T1000 (cell line): ENCODE measurements around the gene TMEM187.

Source experiments
- DNase-seq: peaks from one replicate; lab custom pipeline; 2025; ENCODE audit warnings: mixed read lengths; lab: John Stamatoyannopoulos, UW

Gene TMEM187, protein sequence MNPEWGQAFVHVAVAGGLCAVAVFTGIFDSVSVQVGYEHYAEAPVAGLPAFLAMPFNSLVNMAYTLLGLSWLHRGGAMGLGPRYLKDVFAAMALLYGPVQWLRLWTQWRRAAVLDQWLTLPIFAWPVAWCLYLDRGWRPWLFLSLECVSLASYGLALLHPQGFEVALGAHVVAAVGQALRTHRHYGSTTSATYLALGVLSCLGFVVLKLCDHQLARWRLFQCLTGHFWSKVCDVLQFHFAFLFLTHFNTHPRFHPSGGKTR

DNA sequence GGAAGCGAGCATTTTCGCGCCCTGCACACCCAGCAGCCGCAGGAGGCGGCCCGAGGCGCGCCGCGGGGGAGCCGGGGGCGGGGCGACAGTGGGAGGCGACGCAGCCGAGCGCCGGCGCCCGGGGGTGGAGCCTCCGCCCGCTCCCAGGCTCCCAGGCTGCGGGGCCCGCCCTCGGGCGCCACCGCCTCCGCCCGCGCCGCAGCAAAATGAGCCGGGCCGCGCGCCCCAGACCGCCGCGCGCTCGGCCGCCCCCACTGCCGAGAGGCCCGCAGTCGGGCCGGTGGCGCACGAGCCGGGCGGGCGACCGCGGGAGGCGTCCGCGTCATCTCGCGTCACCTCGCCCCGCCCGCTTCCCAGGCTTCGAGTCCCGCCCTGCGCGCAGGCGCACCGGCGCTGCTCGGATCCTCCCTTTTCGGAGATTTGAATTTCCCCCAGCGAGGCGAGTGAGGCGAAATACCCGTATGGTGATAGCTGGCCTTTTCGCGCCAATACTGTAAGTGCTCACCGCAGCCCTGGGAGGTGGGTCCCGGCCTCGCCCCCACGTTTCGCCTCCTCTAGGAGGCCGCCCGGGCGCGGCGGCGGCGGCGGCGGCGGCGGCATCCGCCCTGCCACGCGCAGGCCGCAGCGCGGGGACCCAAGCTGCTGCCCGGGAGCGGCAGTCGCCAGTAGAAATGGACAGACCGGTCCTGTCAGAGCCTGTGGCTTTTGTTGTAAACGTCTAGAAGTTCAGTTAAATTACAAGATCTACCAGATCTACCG, at the start of gene TMEM187:
Gene TMEM187 (plus strand): TSS at position 387 of the 759 bp plus-strand sequence. CDS start 9,309 bp downstream, outside the sequence.
- DNase-seq: peak; percentile 80

DNA sequence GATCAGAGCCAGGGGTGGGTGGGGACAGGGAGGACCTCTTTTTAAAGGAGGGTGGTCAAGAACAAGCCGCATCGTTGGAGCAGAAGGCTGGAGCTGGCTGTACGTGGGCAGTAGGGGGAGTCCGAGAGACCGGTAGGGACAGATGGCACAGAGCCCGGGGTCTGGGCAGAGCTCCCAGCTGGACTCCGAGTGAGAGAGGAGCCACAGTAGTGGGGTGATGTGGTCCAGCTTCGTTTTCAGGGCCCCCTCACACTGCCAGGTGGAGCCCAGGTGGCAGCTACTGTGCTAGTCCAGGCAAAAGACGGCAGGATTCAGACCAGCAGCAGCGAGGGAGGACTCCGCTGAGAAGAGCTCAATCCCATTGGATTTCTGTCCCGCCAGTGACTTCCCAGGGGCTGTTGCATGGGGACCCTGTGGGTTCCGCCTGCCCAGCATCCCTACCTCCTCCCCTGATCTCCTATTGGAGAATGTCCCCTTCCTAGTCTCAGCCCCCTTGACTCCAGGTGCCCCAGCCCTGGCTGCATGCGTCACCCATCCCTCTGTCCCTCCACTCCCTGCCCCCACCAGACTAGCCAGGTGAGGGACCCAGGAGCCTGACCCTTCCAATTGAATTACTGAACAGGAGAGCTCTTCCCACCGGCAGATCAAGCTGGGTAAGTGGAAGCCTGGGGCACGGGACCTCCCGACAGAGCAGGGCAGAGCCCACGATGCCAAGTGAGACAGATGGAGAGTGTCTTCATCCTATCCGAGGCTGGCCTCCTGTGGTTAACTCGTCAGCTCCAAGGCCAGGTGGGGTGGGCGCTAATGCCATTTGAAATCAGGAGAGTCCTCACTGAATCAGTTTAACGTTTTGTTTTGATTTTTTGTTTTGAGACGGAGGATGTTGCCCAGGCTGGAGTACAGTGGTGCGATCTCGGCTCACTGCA, 49.4 kb upstream of the TMEM187 start:
- no peak for DNase-seq

DNA sequence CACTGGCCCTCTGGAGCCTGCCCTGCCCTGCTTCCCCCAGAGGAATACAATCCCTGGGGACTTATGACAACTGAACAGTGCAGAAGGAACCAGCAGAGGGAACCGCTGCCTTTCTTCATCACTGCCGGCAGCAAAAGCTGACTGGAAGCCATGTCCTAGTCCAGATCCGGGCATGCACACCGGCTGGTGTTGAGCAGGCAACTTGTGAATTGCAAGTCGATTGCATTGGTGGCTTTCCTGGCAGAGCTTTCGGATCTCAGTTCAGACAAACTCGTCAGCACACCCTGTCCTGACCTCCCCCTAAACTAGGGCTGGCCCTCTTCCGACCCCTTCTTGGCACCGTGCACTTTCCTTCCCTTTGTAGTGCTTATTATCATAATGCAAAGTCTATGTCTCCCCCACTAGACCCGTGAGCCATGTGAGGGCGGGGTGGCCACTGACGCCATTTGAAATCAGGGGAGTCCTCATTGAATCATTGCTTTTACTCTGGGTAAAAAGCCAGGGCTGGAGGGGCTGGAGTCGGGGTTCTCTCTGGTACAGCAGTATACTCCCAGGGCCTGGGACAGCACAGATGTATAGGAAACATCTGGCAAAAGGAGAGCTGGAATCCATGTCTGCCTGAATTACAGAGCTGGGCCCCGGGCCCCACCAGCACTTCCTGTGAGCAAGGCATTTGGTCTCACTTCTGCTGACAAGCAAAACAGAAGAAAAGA, 48.2 kb upstream of the TMEM187 start:
- DNase-seq: no peak

DNA sequence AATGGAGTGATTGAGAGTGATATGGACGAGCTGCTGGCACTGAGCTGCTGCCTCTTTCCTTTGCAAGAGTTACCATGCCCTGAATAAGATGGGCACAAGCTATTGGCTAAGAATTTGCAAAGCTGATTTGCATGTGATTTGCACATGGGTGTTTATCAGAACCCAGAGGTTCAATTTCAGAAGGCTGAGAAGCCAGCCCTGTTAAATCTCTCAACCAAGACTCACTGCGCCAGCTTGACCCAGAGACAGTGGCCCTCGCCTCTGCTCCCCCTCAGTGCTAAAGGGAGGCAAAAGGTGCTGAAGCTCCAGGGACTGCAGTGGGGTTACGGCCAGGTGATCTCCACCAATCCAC, 47.2 kb upstream of the TMEM187 start:
- DNase-seq: no peak

DNA sequence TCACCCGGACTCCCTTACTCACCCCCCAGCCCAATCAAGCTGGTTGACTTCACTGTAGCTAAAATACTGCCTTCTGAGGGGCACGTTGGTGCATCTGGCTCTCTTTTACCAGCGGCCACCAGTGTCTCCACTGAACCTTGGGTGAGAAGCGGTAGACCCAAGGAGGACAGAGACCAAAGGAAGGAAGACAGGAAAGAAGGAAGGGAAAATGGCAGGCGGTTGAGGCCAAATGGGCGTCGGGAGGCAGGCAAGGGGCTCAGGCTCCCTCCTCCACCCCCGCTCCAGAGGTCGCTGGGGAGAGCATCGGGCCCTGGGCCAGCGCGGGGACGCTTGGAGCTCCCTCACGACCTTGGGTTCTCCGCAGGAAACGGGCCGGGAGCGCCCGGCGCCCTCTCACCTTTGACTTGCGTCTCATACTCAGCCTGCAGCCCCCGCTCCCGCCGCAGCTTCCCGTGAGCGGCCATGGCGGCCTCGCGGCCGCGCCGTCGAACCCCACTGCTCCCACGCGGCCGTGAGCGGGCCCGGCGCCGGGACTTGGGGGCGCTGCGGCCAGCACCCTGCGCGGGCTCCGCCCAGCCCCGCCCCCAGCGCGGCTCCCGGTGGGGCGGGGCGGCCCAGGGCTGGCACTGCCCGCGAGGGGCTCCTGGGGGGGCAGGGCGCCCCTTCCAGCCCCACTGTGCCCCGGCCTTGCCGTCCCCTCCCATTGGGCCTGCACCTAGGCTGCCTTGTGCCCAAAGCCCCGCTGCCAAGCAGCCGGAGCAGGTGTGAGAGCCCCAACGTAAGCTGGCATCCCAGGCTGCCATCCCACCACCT, 46.6 kb upstream of the TMEM187 start, which contains the start of gene ARHGAP4:
Gene ARHGAP4 (minus strand): TSS at position 526 of the 813 bp plus-strand sequence. CDS start 62 bp downstream, at position 464.
- no peak for DNase-seq

DNA sequence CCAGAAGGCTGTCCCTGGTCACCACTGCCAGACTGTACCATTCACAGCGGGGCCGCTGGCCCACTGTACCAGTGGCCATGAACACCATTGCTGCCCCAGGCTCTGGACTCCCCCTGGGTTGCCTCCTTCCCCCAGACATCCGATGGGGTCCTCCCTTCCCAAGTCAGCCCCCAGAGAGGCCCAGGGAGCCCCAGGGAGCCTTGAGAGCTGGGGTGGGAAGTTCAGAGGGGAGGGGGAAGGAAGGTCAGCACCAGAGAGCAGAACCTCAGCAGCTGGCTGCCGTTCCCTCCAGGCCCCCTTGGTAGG, 46.0 kb upstream of the TMEM187 start:
- DNase-seq: no peak

DNA sequence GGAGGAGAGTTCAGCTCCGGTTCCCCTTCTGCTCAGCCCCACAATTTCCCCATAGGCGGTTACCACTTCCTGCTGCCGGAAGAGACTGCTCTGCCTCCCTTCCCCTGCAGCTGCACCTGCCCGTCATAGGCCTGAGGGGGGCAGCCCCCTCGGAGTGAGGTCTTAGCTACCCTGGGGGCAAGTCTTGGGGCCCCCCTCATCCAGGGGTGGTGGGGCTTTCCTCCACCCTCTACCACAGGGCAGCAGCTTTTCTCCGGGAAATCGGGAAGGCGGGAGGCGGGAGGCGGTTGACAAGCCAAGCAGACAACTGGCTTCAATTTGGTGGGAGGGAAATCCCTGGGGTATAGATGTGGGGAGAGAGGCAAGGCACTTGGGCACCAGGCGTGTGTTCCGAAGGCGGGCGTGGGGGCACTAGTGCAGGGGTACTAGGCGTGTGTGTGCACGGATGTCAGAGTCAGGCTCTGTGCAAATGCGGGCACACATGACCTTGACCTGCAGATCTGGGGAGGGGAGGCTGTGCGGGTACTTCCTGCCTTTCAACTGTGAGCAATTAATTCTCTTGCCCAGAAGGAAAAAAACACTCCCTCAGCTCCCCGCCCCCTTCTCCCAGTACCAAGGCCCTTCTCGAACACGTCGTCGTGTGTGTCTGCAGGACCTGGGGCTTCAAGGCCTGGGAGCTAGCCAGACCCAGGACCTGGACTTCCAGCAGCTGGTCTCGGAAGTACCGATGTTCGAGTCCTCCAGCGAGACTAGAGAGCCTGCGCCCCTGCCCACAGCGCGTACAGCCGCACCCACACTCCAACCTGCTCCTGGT, 45.5 kb upstream of the TMEM187 start:
- DNase-seq: no peak

DNA sequence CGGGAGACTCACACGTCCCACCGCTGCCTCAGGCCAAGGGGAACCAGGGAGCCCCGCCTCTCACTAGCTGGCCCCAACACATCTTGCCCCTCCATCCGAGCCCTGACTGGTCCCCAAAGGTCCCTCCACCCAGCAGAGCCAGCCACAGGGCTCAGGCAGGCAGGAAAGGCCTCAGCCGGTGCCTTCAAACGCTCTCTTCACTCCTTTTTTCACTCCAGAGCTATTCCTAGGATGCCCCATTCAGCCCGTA, 45.0 kb upstream of the TMEM187 start:
- no peak for DNase-seq

DNA sequence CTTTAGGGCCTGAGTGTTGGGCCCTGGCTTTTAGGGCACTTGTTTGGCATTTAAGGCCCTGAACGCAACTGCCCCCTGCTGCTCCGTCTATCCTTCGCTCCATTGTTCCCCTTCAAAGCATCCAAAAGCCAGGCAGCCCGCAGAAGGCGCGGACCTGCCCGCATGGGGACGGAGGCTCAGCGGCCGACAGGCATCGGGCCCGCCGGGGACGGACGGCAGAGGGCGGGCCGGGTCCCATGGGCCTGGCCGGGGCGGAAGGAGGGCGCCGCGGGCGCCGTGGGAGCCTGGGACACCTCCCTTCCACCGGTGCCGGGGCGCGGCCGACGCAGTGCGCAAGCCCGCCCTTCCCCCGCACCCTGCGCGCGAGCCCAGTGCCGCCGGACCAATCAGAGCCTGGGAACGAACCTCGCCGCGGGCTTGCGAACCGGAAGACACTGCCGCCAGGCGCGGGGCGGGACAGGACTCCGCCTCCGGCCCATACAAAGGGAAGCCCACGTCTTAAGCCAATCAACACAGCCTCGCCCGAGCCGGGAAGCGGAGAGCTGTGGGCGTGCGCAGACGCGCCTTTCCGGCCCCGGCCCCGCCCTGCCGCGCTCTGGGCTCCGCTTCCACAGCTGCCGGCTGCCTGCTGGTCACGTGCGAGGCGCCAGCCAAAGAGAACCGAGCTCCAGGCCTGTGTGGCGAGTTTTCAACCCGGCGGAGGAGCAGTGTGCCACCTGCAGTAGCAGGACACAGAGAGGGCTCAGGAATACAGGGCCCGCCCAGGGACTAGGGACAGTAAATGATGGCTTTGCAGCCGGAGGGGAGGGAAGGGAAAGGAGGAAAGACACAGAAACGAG, 44.4 kb upstream of the TMEM187 start:
- peak; percentile 82 for DNase-seq

DNA sequence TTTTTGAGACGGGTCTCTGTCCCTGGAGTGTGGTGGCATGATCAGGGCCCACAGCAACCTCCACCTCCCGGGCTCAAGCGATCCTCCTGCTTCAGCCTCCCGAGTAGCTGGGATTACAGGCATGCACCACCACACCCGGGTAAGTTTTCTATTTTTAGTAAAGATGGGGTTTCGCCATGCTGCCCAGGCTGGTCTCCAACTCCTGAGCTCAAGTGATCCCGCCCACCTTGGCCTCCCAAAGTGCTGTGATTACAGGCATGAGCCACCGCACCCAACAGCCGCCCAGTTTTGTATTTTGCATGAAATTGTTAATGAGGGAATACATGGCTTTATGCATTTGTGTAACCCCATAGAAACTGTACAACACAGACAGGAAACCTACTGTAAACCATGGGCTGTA, 43.7 kb upstream of the TMEM187 start:
- DNase-seq: no peak

DNA sequence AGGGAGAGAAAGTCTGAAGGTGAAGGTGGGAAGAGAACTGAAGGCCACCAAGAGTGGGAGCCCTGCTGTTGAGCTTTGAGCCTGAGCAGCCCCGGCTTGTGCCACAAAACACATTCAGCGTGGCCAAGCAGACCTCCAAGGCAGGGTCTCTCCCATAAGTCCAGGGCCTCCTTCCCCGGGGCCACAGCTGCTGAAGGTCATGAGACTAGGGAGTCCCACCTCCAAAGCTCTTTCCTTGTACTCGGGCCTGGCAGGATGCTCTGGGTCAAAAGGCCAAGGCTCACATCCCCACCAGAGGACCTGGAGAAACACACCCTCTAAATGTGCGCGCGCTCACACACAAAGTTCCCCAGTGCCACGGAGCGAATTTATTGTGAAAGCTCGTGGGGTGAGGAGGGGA, 43.0 kb upstream of the TMEM187 start:
- no peak for DNase-seq

DNA sequence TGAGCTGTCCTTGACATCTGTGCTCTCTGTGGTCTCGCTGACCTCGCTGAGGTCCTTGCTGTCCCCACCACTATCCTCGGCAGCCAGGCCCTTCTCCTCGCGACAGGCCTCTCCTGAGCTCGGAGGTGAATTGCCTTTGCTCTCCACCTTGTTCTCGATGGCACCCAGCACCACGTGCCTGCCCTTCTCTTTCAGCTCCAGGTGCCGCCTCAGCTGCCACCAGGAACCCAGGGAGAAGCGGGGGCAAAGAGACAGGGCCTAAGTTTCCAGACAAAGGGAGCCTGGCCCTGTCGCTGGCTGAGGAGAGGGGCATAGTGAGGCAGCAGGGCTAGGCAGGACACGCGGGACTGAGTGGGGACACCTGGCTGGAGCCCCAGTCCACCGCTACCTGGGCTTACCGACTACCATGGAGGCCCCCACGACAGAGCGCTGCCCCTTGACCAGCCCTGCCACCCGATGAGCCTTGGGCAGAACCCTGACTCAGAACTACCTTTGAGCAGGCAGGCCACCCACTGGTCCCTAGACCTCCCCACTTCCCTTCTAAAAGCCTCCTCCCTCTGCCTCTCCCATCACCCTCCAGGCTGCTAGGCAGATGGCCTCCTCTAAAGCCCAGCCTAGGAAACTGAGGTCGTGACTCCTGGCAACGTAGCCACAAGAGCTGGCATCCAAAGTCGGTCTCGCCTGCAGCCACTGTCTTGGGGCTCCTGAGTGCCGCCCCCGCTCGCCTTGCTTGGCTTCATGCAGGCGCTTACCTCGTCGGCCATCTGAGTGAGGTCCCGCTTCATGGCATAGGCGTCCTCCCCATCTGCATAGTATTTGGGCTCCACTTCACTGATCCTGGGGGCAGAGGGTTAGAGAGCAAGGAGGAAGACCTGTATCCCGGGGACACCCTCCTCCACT, 42.3 kb upstream of the TMEM187 start:
- no peak for DNase-seq

DNA sequence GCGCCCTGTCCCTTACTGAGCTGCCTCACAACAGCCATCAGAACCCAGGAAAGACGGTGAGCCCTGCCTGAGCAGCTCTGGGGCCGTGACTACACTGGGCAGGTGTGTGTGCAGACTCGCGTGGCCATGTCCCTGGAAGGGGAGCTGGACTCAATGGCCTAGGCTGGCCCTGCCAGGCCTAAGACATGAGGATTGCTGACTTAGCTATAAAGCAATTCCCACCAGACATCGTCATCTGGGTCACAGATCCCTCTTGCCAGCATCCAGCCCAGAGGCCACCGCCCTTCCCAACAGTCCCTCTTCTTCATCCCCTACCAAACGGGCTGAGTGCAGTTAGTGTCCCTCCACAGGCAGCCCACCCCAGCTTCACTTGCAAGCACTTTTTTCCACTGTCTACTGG, 41.4 kb upstream of the TMEM187 start:
- no peak for DNase-seq

DNA sequence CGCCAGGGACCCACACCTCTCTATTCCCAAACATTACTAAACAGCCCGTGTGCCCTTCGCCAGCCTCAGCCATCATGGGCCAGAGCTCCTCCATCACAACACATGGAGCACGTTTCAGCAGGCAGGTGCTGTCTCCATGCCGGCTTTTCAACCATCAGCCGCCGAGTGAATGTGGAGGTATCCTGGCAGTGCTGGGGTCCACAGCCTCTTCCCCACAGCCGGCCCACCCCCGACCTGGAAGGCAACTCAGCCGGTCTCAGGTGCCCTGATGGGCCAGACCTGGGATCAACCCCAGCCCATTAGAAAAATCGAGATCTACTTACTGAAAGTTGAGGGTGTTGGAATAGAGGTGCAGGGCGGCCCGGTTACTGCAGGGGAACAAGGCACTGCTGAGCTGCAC, 40.8 kb upstream of the TMEM187 start:
- no peak for DNase-seq

DNA sequence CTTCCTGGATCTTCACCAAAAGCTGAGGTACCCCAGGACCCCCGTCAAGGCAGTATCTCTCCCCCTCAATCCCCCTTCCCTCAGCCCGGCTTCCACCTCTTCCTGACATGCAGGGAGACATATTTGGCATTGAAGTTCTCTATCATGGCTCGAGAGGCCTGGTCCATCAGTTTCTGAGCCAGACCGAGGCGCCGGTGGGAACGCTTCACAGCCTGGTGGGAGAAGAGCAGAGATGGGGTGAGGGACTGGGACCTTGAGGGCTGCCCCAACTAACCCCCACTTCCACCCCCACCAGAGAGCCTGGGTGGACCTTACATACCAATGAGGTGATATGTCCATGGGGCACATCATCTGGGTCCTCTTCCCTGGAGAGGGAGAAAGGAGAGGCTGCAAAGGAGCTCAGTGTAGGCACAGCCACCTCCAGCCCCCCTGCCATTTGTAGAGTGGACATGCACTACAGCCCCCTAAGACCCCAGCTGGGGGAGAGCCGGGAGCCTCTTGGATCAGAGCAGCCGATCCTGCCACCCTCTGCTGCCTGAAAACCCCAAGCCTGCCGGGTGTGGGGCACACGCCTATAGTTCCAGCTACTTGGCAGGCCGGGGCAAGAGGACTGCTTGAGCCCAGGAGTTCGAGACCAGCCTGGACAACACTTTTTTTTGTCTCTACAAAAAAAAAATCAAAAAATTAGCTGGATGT, 40.2 kb upstream of the TMEM187 start:
- DNase-seq: no peak

DNA sequence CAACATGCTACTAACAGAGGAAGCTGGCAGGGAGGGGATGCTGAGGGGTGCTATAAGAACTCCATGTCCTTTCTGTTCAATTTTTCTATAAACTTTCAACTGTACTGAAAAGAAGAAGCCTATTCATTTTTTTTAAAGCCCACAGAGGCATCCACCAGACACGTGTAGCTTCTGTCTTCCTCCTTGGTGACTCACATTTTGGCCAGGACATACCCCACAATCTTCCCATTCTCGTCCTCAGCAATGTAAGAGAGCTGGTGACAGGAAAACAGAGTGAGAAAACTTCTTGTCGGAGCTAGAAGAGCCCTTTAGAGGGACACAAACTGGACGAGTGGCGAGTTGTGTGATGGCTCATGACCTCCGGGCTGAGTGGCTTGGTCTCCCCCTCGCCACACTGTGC, 38.8 kb upstream of the TMEM187 start:
- no peak for DNase-seq

DNA sequence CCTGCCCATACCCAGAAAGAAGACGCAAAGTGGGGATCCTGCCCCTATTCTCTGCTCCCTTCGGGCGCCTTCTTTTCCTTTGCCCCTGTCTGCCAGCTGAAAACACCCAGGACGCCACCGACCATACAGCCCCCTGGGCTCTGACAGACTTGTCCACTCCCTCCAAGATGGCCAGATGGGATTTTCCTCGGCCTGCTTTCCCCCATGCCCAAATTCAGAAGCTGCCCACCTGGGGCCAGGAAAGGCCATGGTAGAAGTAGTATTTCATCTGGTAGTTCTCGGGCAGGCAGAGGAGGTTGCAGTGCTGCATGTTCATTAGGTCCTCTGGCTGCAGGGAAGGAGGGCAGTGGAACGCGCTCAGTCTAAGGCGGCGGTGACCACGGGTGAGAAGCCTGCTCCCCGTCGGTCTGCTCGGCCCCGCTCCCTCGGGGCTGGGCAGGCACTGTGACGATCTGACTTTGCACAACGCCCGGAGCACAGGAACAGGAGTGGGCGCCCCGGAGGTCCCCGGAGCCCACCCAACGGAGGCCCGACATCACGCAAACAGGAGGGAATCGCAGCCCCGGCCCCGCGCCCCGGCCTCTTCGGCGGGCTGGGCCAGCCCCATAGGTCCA, 38.3 kb upstream of the TMEM187 start:
- no peak for DNase-seq
